ENCODE data around the gene LRP8.

- TF ChIP-seq POLR2A (IDR thresholded peaks at IDR 0.05) (no peak), POLR2AphosphoS5 (IDR thresholded peaks at IDR 0.05) (peak; percentile 28 to 64 (median 50))
Measured at GRCh38 chr1:53328009-53328461, at the start of gene LRP8.

All from spleen (tissue), 3 donors.